ENCODE results near the gene CHGA. TPM values are rescaled to one million over a fixed set of nuclear protein-coding genes. Genes with fewer than 3 reads are reported as not detected.
A peak's percentile ranks its signal among the peaks of the same experiment; 100 is the strongest.

Gene CHGA
- total and polyA plus RNA-seq, 12 donors, result 0.14 TPM; not detected in 11

- 82 to 86% methylated on average over 30 of the region's 30 CpGs for WGBS, 2 donors
- Histone ChIP-seq H3K9me3 (no peaks in the 10 kb centered on the region), H3K4me1 (peaks cover 7 to 60% (median 40%) of the 10 kb centered on the region in 9 donors), H3K36me3 (peaks cover 0 to 68% (median 9%) of the 10 kb centered on the region in 9 donors), H3K27me3 (no peaks in the 10 kb centered on the region), H3K4me3 (no peak overlapping the region), H3K27ac (peak overlapping the region in 8 of 10 donors; percentile 5 to 81 (median 50))
- TF ChIP-seq CTCF (IDR thresholded peaks at IDR 0.05), result no peak
- peak in 1 of 8 donors; percentile 16 for ATAC-seq
- DNase-seq, result no peak
- intact Hi-C loops (cut with DNase I), result no loop called here
These were observed 37.1 kb downstream of the CHGA start for GRCh38 chr14:92959761-92960680.

- Histone ChIP-seq H3K36me3 (peaks cover 0 to 60% (median 9%) of the 10 kb centered on the region in 9 donors), H3K9me3 (no peaks in the 10 kb centered on the region), H3K27me3 (no peaks in the 10 kb centered on the region), H3K4me3 (no peak overlapping the region), H3K27ac (peak overlapping the region in 3 of 10 donors; percentile 5 to 78 (median 40)), H3K4me1 (peaks cover 7 to 55% (median 35%) of the 10 kb centered on the region in 9 donors)
- ATAC-seq, result peak in 2 of 8 donors; percentile 6 to 19
- no peak for TF ChIP-seq CTCF (IDR thresholded peaks at IDR 0.05)
- 81 to 82% methylated on average over 18 of the region's 18 CpGs for WGBS, 2 donors
- DNase-seq, result no peak
- intact Hi-C loops (cut with DNase I), result no loop called here
These were observed 38.0 kb downstream of the CHGA start for GRCh38 chr14:92960706-92961566.

- Histone ChIP-seq H3K27me3 (no peaks in the 10 kb centered on the region), H3K4me1 (peaks cover 7 to 55% (median 35%) of the 10 kb centered on the region in 9 donors), H3K36me3 (peaks cover 0 to 55% (median 9%) of the 10 kb centered on the region in 9 donors), H3K4me3 (no peak overlapping the region), H3K27ac (no peak overlapping the region), H3K9me3 (no peaks in the 10 kb centered on the region)
- DNase-seq (no peak), ATAC-seq (no peak)
- 96% methylated on average over 7 of the region's 7 CpGs for WGBS, 2 donors
- intact Hi-C loops (cut with DNase I), result no loop called here
- TF ChIP-seq CTCF (IDR thresholded peaks at IDR 0.05), result no peak
These were observed 38.6 kb downstream of the CHGA start for GRCh38 chr14:92961567-92961855.

Measured in heart right ventricle (tissue), 16 donors.